ENCODE data around the gene MARCHF2.
"Not testable (repeated sequence)": the region's sequence is repeated elsewhere in the genome, so short reads cannot be mapped to it uniquely, and the experiment has no call there.

The MARCHF2 gene

GRCh38 chr19:8421484-8422461 lies 8.7 kb downstream of the MARCHF2 start:
- POLR2A ChIA-PET: interaction anchor here (0.7 kb wide), 1 partner anchor 20 kb away, joined by 5 read pairs; no protein-coding TSS in a partner anchor
- DNase-seq (ENCODE audit: extremely low spot score): no peak
- TF ChIP-seq CTCF (IDR thresholded peaks at IDR 0.05; ENCODE audit: control extremely low read depth, extremely low read depth, low read depth, missing control alignments): no peak
- CTCF ChIA-PET: interaction anchor here (0.7 to 2.3 kb wide), 3 partner anchors 9 to 15 kb away, joined by 3 to 9 read pairs (median 5); partner anchors contain the start of gene MARCHF2

DNA sequence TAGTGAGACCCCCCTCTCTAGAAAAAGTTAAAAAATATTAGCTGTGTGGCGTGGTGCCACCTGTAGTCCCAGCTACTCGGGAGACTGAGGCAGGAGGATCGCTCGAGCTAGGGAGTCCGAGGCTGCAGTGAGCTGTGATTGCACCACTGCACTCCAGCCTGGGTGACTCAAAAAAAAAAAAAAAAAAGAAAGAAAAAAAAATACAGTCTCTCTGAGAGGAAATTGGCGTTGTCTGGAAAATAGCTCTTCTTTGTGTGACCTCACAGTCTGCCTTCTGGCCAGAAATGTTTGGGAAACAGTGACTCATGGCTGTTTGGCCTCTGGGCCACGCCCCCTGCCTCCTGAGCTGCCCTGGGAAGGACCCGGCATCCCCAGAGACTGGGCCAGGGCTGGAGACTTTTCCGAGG lies 10.7 kb downstream of the MARCHF2 start:
- CTCF ChIA-PET: interaction anchor here (0.7 to 2.3 kb wide), 2 partner anchors 9 to 11 kb away, joined by 3 to 9 read pairs; partner anchors contain the start of gene MARCHF2
- TF ChIP-seq CTCF (IDR thresholded peaks at IDR 0.05; ENCODE audit: control extremely low read depth, extremely low read depth, low read depth, missing control alignments): no peak
- POLR2A ChIA-PET: no interaction called here
- no peak for DNase-seq (ENCODE audit: extremely low spot score)

DNA sequence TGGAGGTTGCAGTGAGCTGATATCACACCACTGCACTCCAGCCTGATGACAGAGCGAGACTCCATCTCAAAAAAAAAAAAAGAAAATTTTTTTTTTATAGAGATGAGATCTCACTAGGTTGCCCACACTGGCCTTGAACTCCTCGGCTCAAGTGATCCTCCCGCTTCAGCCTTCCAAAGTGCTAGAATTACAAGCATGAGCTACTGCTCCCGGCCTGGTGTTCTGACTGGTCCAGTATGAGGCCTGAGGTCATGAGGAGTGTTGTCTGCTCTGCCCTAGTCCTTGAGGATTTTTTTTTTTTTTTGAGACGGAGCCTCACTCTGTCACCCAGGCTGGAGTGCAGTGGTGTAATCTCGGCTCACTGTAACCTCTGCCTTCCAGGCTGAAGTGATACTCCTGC lies 12.2 kb downstream of the MARCHF2 start:
- POLR2A ChIA-PET: not testable (repeated sequence)
- CTCF ChIA-PET: interaction anchor here (1.0 to 3.0 kb wide), 2 partner anchors 12 to 72 kb away, joined by 3 to 22 read pairs; partner anchors contain the start of gene MARCHF2

GRCh38 chr19:8426283-8426682 lies 13.2 kb downstream of the MARCHF2 start:
- POLR2A ChIA-PET: no interaction called here
- no peak for DNase-seq (ENCODE audit: extremely low spot score)
- TF ChIP-seq CTCF (IDR thresholded peaks at IDR 0.05; ENCODE audit: control extremely low read depth, extremely low read depth, low read depth, missing control alignments): no peak
- CTCF ChIA-PET: interaction anchor here (1.0 to 3.0 kb wide), 4 partner anchors 12 to 73 kb away, joined by 3 to 22 read pairs (median 4); partner anchors contain the start of gene MARCHF2

More for the DNA sequence above, 12.2 kb downstream of the MARCHF2 start:
- DNase-seq (ENCODE audit: extremely low spot score): not testable (repeated sequence)

DNA sequence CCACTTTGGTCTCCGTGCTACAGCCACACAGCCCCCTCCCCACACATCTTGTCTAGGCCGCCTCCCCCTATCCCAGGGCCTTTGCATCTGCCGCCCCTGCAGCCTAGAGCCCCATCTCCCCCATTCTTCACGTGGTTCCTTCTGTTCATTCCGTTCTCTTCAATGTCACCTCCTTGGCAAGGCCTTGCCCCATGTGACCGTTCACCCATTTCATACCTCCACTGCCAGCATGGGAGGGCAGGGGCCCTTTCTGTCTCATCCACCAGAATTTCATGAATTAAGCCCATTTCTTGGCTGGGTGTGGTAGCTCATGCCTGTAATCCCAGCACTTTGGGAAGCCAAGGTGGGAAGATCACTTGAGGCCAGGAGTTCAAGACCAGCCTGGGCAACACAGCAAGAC lies 15.9 kb downstream of the MARCHF2 start:
- POLR2A ChIA-PET: no interaction called here
- DNase-seq (ENCODE audit: extremely low spot score): no peak
- CTCF ChIA-PET: interaction anchor here (5.5 kb wide), 1 partner anchor 15 kb away, joined by 23 read pairs; the partner anchor contains the start of gene MARCHF2
- no peak for TF ChIP-seq CTCF (IDR thresholded peaks at IDR 0.05; ENCODE audit: control extremely low read depth, extremely low read depth, low read depth, missing control alignments)

DNA sequence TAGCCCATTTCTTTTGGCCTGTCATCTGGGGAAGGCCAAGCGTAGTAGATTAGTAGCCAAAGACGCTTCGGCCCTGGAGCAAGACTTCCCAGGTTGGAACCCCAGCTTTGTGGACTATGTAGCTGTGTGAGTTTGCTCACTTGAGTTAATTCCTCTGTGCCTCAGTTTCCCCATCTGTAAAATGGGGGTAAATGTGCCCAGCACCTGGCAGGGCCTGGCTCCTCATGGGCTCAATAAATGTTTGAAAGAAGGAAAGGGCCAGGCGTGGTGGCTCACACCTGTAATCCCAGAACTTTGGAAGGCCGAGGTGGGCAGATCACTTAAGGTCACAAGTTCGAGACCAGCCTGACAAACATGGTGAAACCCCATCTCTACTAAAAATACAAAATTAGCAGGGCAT lies 16.7 kb downstream of the MARCHF2 start:
- POLR2A ChIA-PET: no interaction called here
- no peak for TF ChIP-seq CTCF (IDR thresholded peaks at IDR 0.05; ENCODE audit: control extremely low read depth, extremely low read depth, low read depth, missing control alignments)
- DNase-seq (ENCODE audit: extremely low spot score): no peak
- CTCF ChIA-PET: interaction anchor here (5.5 kb wide), 1 partner anchor 16 kb away, joined by 23 read pairs; the partner anchor contains the start of gene MARCHF2
